HT1080 (cell line): ENCODE measurements around the gene TRIM22. TPM values are rescaled to one million over a fixed set of nuclear protein-coding genes. Genes with fewer than 3 reads are reported as not detected.
"Not testable (repeated sequence)": the region's sequence is repeated elsewhere in the genome, so short reads cannot be mapped to it uniquely, and the experiment has no call there.

Experiments
- DNase-seq: peaks from one replicate; pipeline ENCODE4 v3.0.0-alpha.2; 2015; ENCODE audit warnings: low read depth
- polyA plus RNA-seq, 2 experiments: library from polyadenylated mRNA; depleted of rRNA; stranded (reverse); fragments of >200 nt; gene quantifications; 2 replicates each; pipeline ENCODE4 v1.2.3, GENCODE V29; 2015
- total RNA-seq: library from RNA; depleted of rRNA; stranded (reverse); fragments of >200 nt; shearing (Covaris generic); gene quantifications from 2 replicates; pipeline ENCODE4 v1.2.3, GENCODE V29; 2014; rRNA removed

Gene TRIM22
- 12.3 and 18.4 TPM in 2 replicates for total RNA-seq
- polyA plus RNA-seq (2015; cell fraction: cytosol; rRNA removed), result 25.4 and 27.9 TPM in 2 replicates
- polyA plus RNA-seq (2015; cell fraction: nucleus; rRNA removed), result 114 and 117 TPM in 2 replicates

DNA sequence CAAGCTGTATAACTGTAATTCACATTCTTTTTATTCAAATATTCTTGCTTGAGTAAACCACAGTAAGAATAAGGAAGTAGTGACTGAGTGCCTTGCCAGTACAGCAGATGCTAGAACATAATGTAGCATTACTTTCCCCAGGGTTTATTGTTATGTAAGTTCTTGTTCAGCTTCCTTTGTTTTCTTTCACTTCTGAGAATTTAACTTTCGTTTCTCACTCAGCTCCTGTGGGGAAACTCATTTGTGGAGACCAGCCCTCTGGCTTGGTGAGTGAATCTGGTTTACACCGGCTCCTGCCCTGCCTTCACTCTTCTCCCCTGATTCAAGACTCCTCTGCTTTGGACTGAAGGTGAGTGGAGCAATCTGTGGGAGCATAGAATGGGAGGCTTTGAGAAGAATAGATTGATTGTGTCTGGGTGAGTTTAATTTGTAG, at the start of gene TRIM22:
TRIM22 (plus strand) TSS at position 240 of the 433 bp plus-strand sequence. CDS start 6,443 bp downstream, outside the sequence.
- DNase-seq, result peak; percentile 66

DNA sequence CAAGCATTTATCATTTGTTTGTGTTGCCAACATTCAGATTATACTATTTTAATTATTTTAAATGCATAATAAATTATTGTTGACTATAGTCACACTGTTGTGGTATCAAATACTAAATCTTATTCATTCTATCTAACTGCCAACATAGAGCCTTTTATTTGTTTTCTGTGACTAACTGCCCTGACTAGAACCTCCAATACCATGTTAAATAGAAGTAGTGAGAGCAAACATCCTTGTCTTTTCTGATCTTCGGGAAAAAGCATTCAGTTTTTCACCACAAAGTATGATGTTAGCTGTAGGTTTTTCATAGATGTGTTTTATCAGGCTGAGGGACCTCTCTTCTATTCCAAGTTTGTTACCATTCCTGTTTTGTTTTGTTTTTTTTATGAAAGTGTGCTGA, 49.6 kb upstream of the TRIM22 start:
- DNase-seq, result no peak

GRCh38 chr11:5643585-5643984, 46.0 kb upstream of the TRIM22 start:
- no peak for DNase-seq

- DNase-seq, result no peak
Measured at GRCh38 chr11:5646139-5646538, 43.5 kb upstream of the TRIM22 start.

GRCh38 chr11:5655474-5655873, 34.1 kb upstream of the TRIM22 start:
- no peak for DNase-seq

DNA sequence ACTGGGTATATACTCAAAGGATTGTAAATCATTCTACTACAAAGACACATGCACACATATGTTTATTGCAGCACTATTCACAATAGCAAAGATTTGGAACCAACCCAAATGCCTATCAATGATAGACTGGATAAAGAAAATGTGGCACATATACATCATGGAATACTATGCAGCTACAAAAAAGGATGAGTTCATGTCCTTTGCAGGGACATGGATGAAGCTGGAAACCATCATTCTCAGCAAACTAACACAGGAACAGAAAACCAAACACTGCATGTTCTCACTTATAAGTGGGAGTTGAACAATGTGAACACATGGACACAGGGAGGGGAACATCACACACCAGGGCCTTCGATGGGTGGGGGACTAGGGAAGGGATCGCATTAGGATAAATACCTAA, 32.6 kb upstream of the TRIM22 start:
- DNase-seq, result not testable (repeated sequence)

- DNase-seq, result no peak
Measured at GRCh38 chr11:5658318-5658717, 31.3 kb upstream of the TRIM22 start.

- DNase-seq, result no peak
Measured at GRCh38 chr11:5663511-5663910, 26.1 kb upstream of the TRIM22 start.

DNA sequence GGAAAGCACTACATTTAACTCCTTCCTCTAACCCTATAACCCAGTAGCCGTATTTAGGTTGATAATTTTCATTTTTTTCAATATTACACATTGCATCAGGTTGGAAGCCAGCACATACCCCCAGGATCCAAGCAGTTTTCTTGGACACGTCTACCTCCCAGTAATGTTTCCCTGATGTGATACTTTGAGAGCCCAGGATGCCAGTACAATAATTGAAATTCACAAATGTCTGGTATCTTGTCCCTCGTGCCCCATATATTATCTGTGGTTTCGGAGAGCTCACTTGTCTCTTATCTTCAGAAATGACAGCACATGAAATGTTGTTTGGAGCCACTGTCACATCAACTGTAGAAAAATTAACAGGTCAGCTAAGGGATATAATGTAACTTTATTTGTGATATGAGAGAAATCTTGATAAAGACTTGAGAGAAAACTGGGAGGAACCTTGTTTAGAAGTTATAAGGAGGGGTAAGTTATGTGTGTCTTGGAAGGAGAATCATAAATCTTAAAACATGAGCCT, 24.5 kb upstream of the TRIM22 start:
- DNase-seq, result no peak

DNA sequence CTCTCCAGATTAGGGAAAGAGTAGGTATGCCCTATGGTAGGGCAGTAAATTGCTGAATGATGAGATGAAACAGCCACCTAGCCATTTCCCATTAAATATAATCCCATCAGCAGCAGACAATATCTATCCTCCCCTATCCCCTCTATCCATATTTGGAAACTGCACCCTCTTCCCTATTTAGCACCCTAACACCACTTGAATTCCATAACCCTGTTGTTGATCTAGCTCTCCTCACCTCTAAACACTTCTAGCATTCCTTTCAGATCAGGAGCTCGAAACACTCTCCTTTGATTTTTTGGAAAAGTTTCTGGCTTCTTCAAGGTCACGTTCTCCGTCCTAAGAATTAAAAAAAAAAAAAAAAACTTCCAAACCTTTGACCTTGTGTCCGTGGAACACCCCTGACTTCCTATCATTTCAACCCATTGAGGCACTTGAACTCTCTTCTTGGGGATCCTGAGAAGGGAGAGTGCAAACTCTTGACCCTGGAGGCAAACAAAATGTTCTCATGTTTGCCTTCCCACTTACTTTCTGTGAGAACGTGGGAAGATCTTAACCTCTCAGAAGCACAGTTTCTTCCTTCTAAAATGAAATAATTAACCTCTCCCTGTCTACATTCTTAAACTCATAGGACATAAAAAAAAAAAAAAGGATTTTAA, 23.7 kb upstream of the TRIM22 start:
- DNase-seq, result no peak

- DNase-seq, result no peak
Measured at GRCh38 chr11:5666402-5666793, 23.2 kb upstream of the TRIM22 start.

GRCh38 chr11:5671831-5672230, 17.8 kb upstream of the TRIM22 start:
- DNase-seq, result no peak

DNA sequence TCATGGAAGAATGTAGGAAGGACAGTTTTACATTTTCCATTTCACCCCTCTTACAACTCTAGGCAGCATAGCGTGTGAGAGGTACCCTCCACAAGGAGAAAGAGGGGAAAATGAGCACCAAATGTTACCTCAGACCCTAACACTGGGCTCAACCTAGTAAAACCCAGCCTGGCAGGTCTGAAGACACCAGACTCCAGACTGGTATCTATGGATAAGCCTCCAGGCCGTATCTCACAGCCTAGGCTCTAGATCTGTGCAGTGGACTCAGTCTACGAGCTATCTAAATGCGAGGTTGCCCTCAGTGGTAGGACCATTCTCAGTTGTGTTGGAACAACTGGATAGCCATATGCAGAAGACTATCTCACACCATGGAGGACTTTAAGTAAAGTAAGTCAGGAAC, 15.2 kb upstream of the TRIM22 start:
- DNase-seq, result no peak

GRCh38 chr11:5679811-5680210, 9.8 kb upstream of the TRIM22 start:
- DNase-seq, result no peak

GRCh38 chr11:5682890-5683441, 6.6 kb upstream of the TRIM22 start:
- DNase-seq, result not testable (repeated sequence)

DNA sequence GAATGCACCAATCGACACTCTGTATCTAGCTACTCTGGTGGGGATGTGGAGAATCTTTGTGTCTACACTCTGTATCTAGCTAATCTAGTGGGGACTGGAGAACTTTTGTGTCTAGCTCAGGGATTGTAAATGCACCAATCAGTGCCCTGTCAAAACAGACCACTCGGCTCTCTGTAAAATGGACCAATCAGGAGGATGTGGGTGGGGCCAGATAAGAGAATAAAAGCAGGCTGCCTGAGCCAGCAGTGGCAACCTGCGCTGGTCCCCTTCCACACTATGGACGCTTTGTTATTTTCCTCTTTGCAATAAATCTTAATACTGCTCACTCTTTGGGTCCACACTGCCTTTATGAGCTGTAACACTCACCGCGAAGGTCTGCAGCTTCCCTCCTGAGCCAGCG, 6.0 kb upstream of the TRIM22 start:
- DNase-seq, result not testable (repeated sequence)

DNA sequence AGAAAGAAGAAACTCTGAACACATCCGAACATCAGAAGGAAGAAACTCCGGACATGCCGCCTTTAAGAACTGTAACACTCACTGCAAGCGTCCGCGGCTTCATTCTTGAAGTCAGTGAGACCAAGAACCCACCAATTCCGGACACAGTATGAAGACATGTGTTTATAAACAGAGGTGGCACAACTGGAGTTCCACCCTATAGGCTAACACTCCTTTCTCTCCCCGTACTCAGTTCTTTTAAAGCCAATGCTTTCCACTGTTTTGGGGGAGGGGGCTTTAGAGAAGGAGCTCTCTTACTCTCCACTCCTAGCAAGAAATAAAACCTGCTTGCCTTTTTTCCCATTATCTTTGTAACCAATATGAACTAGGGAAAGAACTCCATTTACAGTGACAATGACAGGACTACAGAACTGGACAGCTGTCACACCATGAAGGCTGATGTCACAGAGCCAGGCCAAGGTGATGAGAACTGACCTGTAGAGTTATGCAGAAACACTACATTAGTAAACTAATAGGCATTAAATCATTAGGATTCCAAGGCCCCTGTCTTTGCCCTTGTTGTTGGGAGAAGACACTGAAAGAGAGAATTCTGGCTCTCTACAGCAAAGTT, 5.4 kb upstream of the TRIM22 start:
- DNase-seq, result no peak

DNA sequence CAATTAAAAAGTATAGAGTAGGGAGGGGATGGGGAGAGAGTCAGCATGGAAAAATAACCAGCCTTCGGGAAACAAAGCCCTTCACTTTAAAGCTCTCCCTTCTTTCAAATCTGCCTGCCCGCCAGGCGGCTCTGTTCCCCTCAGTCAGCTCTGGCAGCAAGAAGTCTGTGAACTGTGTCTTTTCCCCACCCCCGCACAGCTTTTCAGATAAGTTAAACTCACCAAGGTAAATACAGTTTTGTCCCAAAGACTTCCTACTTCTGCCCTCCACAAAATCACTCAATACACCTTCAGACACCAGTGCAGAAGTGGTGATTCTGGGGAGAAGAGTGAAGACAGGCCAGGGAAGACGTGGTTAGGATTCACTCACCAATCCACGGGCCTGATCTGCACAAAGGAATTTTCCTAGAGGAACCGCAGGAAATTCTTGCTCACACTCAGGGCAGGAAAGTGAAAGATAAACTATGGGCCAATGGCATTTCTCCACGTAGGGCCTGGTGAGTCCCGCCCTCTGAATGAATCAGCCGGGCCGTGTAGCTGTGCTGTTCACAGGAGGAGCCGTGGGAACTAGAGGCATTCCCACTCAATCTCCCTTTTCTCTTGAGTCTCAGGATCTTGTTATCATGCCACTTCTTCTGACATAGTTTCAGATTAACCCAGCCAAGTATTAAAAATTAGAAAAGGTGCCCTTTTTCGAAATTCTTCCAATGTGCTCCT, 4.8 kb upstream of the TRIM22 start, which contains the start of gene TRIM5:
TRIM5 (minus strand) TSS at position 429 of the 717 bp plus-strand sequence. CDS start 4,897 bp downstream, outside the sequence.
- peak; percentile 97 for DNase-seq

DNA sequence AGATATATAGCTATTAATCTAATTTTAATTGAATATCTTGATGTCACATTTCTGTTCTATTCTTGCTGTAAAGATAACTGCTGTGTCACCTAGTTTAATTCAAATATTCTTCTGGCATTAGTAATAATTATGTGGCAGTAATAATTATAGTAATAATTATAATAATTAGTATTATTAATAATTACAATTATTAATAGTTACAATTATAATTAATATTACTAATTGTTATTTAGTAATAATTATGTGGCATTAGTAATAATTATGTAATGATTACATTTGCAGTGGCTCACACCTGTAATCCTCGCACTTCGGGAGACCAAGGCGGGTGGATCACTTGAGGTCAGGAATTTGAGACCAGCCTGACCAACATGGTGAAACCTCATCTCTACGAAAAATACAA, 3.2 kb upstream of the TRIM22 start:
- DNase-seq, result no peak

DNA sequence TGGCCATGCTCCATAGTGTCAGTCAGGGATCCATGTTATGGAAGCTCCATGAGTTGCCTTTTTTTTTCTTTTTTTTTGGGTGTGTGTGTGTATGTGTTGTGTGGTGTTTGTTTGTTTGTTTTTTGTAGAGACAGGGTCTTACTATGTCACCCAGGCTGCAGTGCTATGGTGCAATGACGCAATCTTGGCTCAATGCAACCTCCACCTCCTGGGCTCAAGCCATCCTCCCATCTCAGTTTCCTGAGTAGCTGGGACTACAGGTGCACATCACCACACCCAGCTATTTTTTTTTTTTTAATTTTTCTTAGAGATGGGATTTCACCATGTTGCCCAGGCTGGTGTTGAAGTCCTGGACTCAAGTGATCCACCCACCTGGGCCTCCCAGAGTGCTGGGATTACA, 1.1 kb upstream of the TRIM22 start:
- no peak for DNase-seq

- peak; percentile 32 for DNase-seq
Measured at GRCh38 chr11:5690216-5690615, 626 bp downstream of the TRIM22 start.

GRCh38 chr11:5690736-5691135, 1.1 kb downstream of the TRIM22 start:
- no peak for DNase-seq
